ENCODE data around the gene SCYL3. TPM values are rescaled to one million over a fixed set of nuclear protein-coding genes. Genes with fewer than 3 reads are reported as not detected.

Gene SCYL3
- total RNA-seq, 2 experiments from 2014 or later = 3.5 to 3.6 TPM

- Histone ChIP-seq H3K27me3 (ENCODE audit: control insufficient read depth in 1 of 2, insufficient read depth in 2 of 2, low read length in 2 of 2) (no peaks in the 10 kb centered on the region), H3K9me3 (ENCODE audit: control insufficient read depth in 1 of 2, insufficient read depth in 1 of 2, low read length in 2 of 2) (no peaks in the 10 kb centered on the region), H3K27ac (ENCODE audit: low read depth in 1 of 2, low read length in 2 of 2) (no peak overlapping the region), H3K4me1 (ENCODE audit: insufficient read depth, low read length) (no peaks in the 10 kb centered on the region), H3K36me3 (ENCODE audit: insufficient read depth, low read length) (peaks cover 63% of the 10 kb centered on the region), H3K4me3 (ENCODE audit: low read length) (no peak overlapping the region)
- ChIA-PET POLR2A (no interaction called here), CTCF (no interaction called here)
- ATAC-seq (ENCODE audit: poor library complexity) (no peak), DNase-seq (no peak)
- H3K4me3 Mint-ChIP-seq = no peak overlapping the region
- intact Hi-C loops (cut with DNase I, micrococcal nuclease) = no loop called here
- H3K36me3 Mint-ChIP-seq (ENCODE audit: low read depth) = peaks cover 97% of the 10 kb centered on the region
- H3K27me3 Mint-ChIP-seq = no peaks in the 10 kb centered on the region
- H3K9me3 Mint-ChIP-seq = no peaks in the 10 kb centered on the region
- peaks cover 6% of the 10 kb centered on the region for H3K4me1 Mint-ChIP-seq (ENCODE audit: low read depth)
- TF ChIP-seq CTCF (IDR thresholded peaks at IDR 0.05) = no peak
- no peak overlapping the region for H3K27ac Mint-ChIP-seq
Observed at GRCh38 chr1:169849346-169850022, 44.2 kb downstream of the SCYL3 start.

- Mint-ChIP-seq H3K27ac (no peak overlapping the region), H3K4me1 (ENCODE audit: low read depth) (peaks cover 6% of the 10 kb centered on the region), H3K4me3 (no peak overlapping the region), H3K36me3 (ENCODE audit: low read depth) (peaks cover 96% of the 10 kb centered on the region), H3K9me3 (no peaks in the 10 kb centered on the region), H3K27me3 (no peaks in the 10 kb centered on the region)
- Histone ChIP-seq H3K27ac (ENCODE audit: low read depth in 1 of 2, low read length in 2 of 2) (no peak overlapping the region), H3K27me3 (ENCODE audit: control insufficient read depth in 1 of 2, insufficient read depth in 2 of 2, low read length in 2 of 2) (no peaks in the 10 kb centered on the region), H3K9me3 (ENCODE audit: control insufficient read depth in 1 of 2, insufficient read depth in 1 of 2, low read length in 2 of 2) (no peaks in the 10 kb centered on the region), H3K4me1 (ENCODE audit: insufficient read depth, low read length) (no peaks in the 10 kb centered on the region), H3K4me3 (ENCODE audit: low read length) (no peak overlapping the region), H3K36me3 (ENCODE audit: insufficient read depth, low read length) (peaks cover 53% of the 10 kb centered on the region)
- intact Hi-C loops (cut with DNase I, micrococcal nuclease) = no loop called here
- DNase-seq = no peak
- no peak for TF ChIP-seq CTCF (IDR thresholded peaks at IDR 0.05)
- no peak for ATAC-seq (ENCODE audit: poor library complexity)
- CTCF ChIA-PET = no interaction called here
- POLR2A ChIA-PET = no interaction called here
Observed at GRCh38 chr1:169848456-169848855, 45.2 kb downstream of the SCYL3 start.

- intact Hi-C loops (cut with DNase I, micrococcal nuclease) = no loop called here
- Histone ChIP-seq H3K27me3 (ENCODE audit: control insufficient read depth in 1 of 2, insufficient read depth in 2 of 2, low read length in 2 of 2) (no peaks in the 10 kb centered on the region), H3K4me3 (ENCODE audit: low read length) (no peak overlapping the region), H3K36me3 (ENCODE audit: insufficient read depth, low read length) (peaks cover 26% of the 10 kb centered on the region), H3K27ac (ENCODE audit: low read depth in 1 of 2, low read length in 2 of 2) (no peak overlapping the region), H3K4me1 (ENCODE audit: insufficient read depth, low read length) (no peaks in the 10 kb centered on the region), H3K9me3 (ENCODE audit: control insufficient read depth in 1 of 2, insufficient read depth in 1 of 2, low read length in 2 of 2) (peaks cover 5 to 10% of the 10 kb centered on the region in 2 experiments)
- ChIA-PET CTCF (no interaction called here), POLR2A (interaction anchor here (1.0 to 1.9 kb wide), 2 partner anchors 8 to 48 kb away, joined by 3 to 4 read pairs; partner anchors contain the start of gene SCYL3)
- no peaks in the 10 kb centered on the region for H3K27me3 Mint-ChIP-seq
- no peak overlapping the region for H3K27ac Mint-ChIP-seq
- DNase-seq = no peak
- H3K36me3 Mint-ChIP-seq (ENCODE audit: low read depth) = peaks cover 92% of the 10 kb centered on the region
- peaks cover 6% of the 10 kb centered on the region for H3K4me1 Mint-ChIP-seq (ENCODE audit: low read depth)
- no peak for TF ChIP-seq CTCF (IDR thresholded peaks at IDR 0.05)
- no peak overlapping the region for H3K4me3 Mint-ChIP-seq
- H3K9me3 Mint-ChIP-seq = peaks cover 8% of the 10 kb centered on the region
- no peak for ATAC-seq (ENCODE audit: poor library complexity)
Observed at GRCh38 chr1:169844941-169845608, 48.6 kb downstream of the SCYL3 start.
